Measurements from ENCODE around the gene UBE3B.

The UBE3B gene

GRCh38 chr12:109493938-109494337 lies 16.5 kb downstream of the UBE3B start:
- no peak for DNase-seq (ENCODE audit: low read depth in 4 of 4, low spot score in 1 of 4)

- DNase-seq (ENCODE audit: low read depth in 4 of 4, low spot score in 1 of 4), result no peak
Measured at GRCh38 chr12:109494348-109494881, 17.0 kb downstream of the UBE3B start.

GRCh38 chr12:109495012-109495411 lies 17.6 kb downstream of the UBE3B start:
- DNase-seq (ENCODE audit: low read depth in 4 of 4, low spot score in 1 of 4), result no peak

GRCh38 chr12:109496306-109496705 lies 18.9 kb downstream of the UBE3B start:
- DNase-seq (ENCODE audit: low read depth in 4 of 4, low spot score in 1 of 4), result no peak

- DNase-seq (ENCODE audit: low read depth in 4 of 4, low spot score in 1 of 4), result no peak
Measured at GRCh38 chr12:109497675-109498074, 20.2 kb downstream of the UBE3B start.

- DNase-seq (ENCODE audit: low read depth in 4 of 4, low spot score in 1 of 4), result no peak
Measured at GRCh38 chr12:109500406-109501185, 23.2 kb downstream of the UBE3B start.

- no peak for DNase-seq (ENCODE audit: low read depth in 4 of 4, low spot score in 1 of 4)
Measured at GRCh38 chr12:109501299-109501698, 23.9 kb downstream of the UBE3B start.

GRCh38 chr12:109502332-109502731 lies 24.9 kb downstream of the UBE3B start:
- no peak for DNase-seq (ENCODE audit: low read depth in 4 of 4, low spot score in 1 of 4)

- DNase-seq (ENCODE audit: low read depth in 4 of 4, low spot score in 1 of 4), result no peak
Measured at GRCh38 chr12:109503611-109504010, 26.2 kb downstream of the UBE3B start.

GRCh38 chr12:109504068-109504467 lies 26.6 kb downstream of the UBE3B start:
- no peak for DNase-seq (ENCODE audit: low read depth in 4 of 4, low spot score in 1 of 4)

GRCh38 chr12:109510196-109510595 lies 32.8 kb downstream of the UBE3B start:
- DNase-seq (ENCODE audit: low read depth in 4 of 4, low spot score in 1 of 4), result no peak

GRCh38 chr12:109512608-109513007 lies 35.2 kb downstream of the UBE3B start:
- DNase-seq (ENCODE audit: low read depth in 4 of 4, low spot score in 1 of 4), result no peak

- DNase-seq (ENCODE audit: low read depth in 4 of 4, low spot score in 1 of 4), result no peak
Measured at GRCh38 chr12:109513051-109513450, 35.6 kb downstream of the UBE3B start.

- DNase-seq (ENCODE audit: low read depth in 4 of 4, low spot score in 1 of 4), result no peak
Measured at GRCh38 chr12:109513977-109514376, 36.5 kb downstream of the UBE3B start.

GRCh38 chr12:109517619-109518018 lies 40.2 kb downstream of the UBE3B start:
- DNase-seq (ENCODE audit: low read depth in 4 of 4, low spot score in 1 of 4), result no peak

- peak; percentile 20 to 42 (median 24) for DNase-seq (ENCODE audit: low read depth in 4 of 4, low spot score in 1 of 4)
Measured at GRCh38 chr12:109518820-109519665, 41.6 kb downstream of the UBE3B start.

GRCh38 chr12:109519787-109520186 lies 42.4 kb downstream of the UBE3B start:
- DNase-seq (ENCODE audit: low read depth in 4 of 4, low spot score in 1 of 4), result no peak

- no peak for DNase-seq (ENCODE audit: low read depth in 4 of 4, low spot score in 1 of 4)
Measured at GRCh38 chr12:109521831-109522230, 44.4 kb downstream of the UBE3B start.

GRCh38 chr12:109523071-109523470 lies 45.6 kb downstream of the UBE3B start:
- no peak for DNase-seq (ENCODE audit: low read depth in 4 of 4, low spot score in 1 of 4)

GRCh38 chr12:109523504-109523903 lies 46.1 kb downstream of the UBE3B start:
- no peak for DNase-seq (ENCODE audit: low read depth in 4 of 4, low spot score in 1 of 4)

GRCh38 chr12:109524466-109525278 lies 47.2 kb downstream of the UBE3B start:
- DNase-seq (ENCODE audit: low read depth in 4 of 4, low spot score in 1 of 4), result no peak
